B cell (primary cell): Measurements from ENCODE around the gene IER2. TPM values are rescaled to one million over a fixed set of nuclear protein-coding genes. Genes with fewer than 3 reads are reported as not detected.

Experiments
- ATAC-seq: fragments of 200-7000 bp; cut with Tn5 transposase; one replicate; pipeline ENCODE4 v1.10.0; 2021; ENCODE audit warnings: low read depth, mild to moderate bottlenecking, moderate number of reproducible peaks, moderate library complexity
- CTCF ChIA-PET: fragments of 350-600 bp; sonication (Branson Sonifier 250); formaldehyde crosslinking; loops from one replicate; lab custom pipeline; 2021; ENCODE audit warnings: antibody characterized with exemption, inconsistent platforms; lab: Charles Lee
- POLR2A ChIA-PET: fragments of 350-600 bp; sonication (Branson Sonifier 250); formaldehyde crosslinking; loops from one replicate; lab custom pipeline; 2021; ENCODE audit warnings: antibody characterized with exemption; lab: Charles Lee
- DNase-seq: peaks from one replicate; pipeline ENCODE4 v3.0.0; 2013
- H2AFZ ChIP-seq: 2 replicates; pipeline ENCODE4 v1.6.1; 2012; ENCODE audit warnings: mild to moderate bottlenecking, low read depth, low read length; ENCODE audit not compliant: insufficient read depth, poor library complexity, severe bottlenecking
- H3K27ac ChIP-seq, 2 donors: 1 replicate in 1 of 2; 2 replicates in 1 of 2; pipeline ENCODE4 v1.5.1; 2012 to 2013; ENCODE audit warnings: low read length in 2 of 2, mild to moderate bottlenecking in 2 of 2, moderate library complexity in 1 of 2
- H3K27me3 ChIP-seq, 4 experiments: fragments of 200-600 bp in 1 of 4; sonication (generic) in 1 of 4; replicated peaks in 1 of 4; 1 replicate in 2 of 4; 2 replicates in 2 of 4; pipeline versions ENCODE4 v1.6.1 to v1.7.0; 2013 to 2016; ENCODE audit warnings: low read length in 3 of 4, mild to moderate bottlenecking in 2 of 4, mixed read lengths in 1 of 4, moderate library complexity in 1 of 4; ENCODE audit not compliant: insufficient read depth in 4 of 4, control insufficient read depth in 3 of 4; ENCODE audit errors: control extremely low read depth in 1 of 4
- H3K36me3 ChIP-seq, 2 experiments: replicated peaks in 1 of 2; 1 replicate in 1 of 2; 2 replicates in 1 of 2; pipeline versions ENCODE4 v1.6.1 to v1.7.1; 2013; ENCODE audit warnings: low read length in 1 of 2; ENCODE audit not compliant: insufficient read depth in 2 of 2, control insufficient read depth in 1 of 2; ENCODE audit errors: control extremely low read depth in 1 of 2, extremely low read depth in 1 of 2
- H3K4me1 ChIP-seq, 2 donors: fragments of 200-600 bp in 1 of 2; sonication (generic) in 1 of 2; 1 replicate in 1 of 2; 2 replicates in 1 of 2; pipeline versions ENCODE4 v1.5.1 to v1.6.1; 2013 to 2017; ENCODE audit warnings: low read length in 2 of 2; ENCODE audit not compliant: control insufficient read depth in 2 of 2, insufficient read depth in 2 of 2
- H3K4me2 ChIP-seq: replicated peaks from 2 replicates; pipeline ENCODE3; 2012; ENCODE audit warnings: mild to moderate bottlenecking, low read depth, low read length; ENCODE audit not compliant: poor library complexity, severe bottlenecking
- H3K4me3 ChIP-seq, 5 experiments: fragments of 200-600 bp in 1 of 5; sonication (generic) in 1 of 5; 1 replicate in 3 of 5; 2 replicates in 2 of 5; pipeline versions ENCODE4 v1.5.1 to v1.7.0; 2011 to 2016; ENCODE audit warnings: low read length in 4 of 5, mild to moderate bottlenecking in 4 of 5, low read depth in 2 of 5, control low read depth in 1 of 5, moderate library complexity in 1 of 5; ENCODE audit not compliant: insufficient read depth in 1 of 5; ENCODE audit errors: control extremely low read depth in 1 of 5, extremely low read depth in 1 of 5
- H3K79me2 ChIP-seq: fragments of 200-600 bp; sonication (generic); one replicate; pipeline ENCODE4 v1.6.0; 2016; ENCODE audit warnings: low read length; ENCODE audit not compliant: control insufficient read depth, insufficient read depth
- H3K9ac ChIP-seq: fragments of 200-600 bp; sonication (generic); 2 replicates; pipeline ENCODE4 v1.6.1; 2017; ENCODE audit warnings: mild to moderate bottlenecking, low read length, moderate library complexity
- H3K9me3 ChIP-seq, 3 donors: one replicate each; pipeline versions ENCODE4 v1.6.1 to v1.7.1; 2013; ENCODE audit warnings: low read length in 2 of 3; ENCODE audit not compliant: control insufficient read depth in 2 of 3, insufficient read depth in 1 of 3; ENCODE audit errors: control extremely low read depth in 1 of 3
- H4K20me1 ChIP-seq: 2 replicates; pipeline ENCODE4 v1.6.0; 2012; ENCODE audit warnings: mild to moderate bottlenecking, low read length; ENCODE audit not compliant: insufficient read depth, control insufficient read depth, poor library complexity, severe bottlenecking
- H3K27ac Mint-ChIP-seq: one replicate; pipeline ENCODE4 v1.8.0; 2021; ENCODE audit warnings: mixed read lengths
- H3K27me3 Mint-ChIP-seq: one replicate; pipeline ENCODE4 v1.8.0; 2021; ENCODE audit warnings: mixed read lengths
- H3K4me1 Mint-ChIP-seq: one replicate; pipeline ENCODE4 v1.8.0; 2021; ENCODE audit warnings: mixed read lengths
- H3K4me3 Mint-ChIP-seq: one replicate; pipeline ENCODE4 v1.8.0; 2021; ENCODE audit warnings: mixed read lengths
- H3K9me3 Mint-ChIP-seq: one replicate; pipeline ENCODE4 v1.8.0; 2022; ENCODE audit warnings: mixed read lengths; ENCODE audit not compliant: insufficient read depth
- EZH2 ChIP-seq: IDR thresholded peaks from 2 replicates; pipeline ENCODE4 v1.6.1; 2012; ENCODE audit warnings: borderline replicate concordance, low read depth, mild to moderate bottlenecking, moderate library complexity, low read length; ENCODE audit not compliant: insufficient read depth, poor library complexity, severe bottlenecking
- WGBS: methylation state at CpG from one replicate; pipeline ENCODE4 v1.1.5; 2013; ENCODE audit warnings: missing lambda C conversion rate; ENCODE audit not compliant: insufficient coverage; 5-methylcytosine and 5-hydroxymethylcytosine counted together
- intact Hi-C: fragments of 100-400 bp; cut with micrococcal nuclease; formaldehyde crosslinking; loops from one replicate; pipeline ENCODE4 v1.10.0; 2022
- polyA plus RNA-seq: library from polyadenylated mRNA; depleted of rRNA; stranded (reverse); fragments of >200 nt; gene quantifications from 2 replicates; pipeline ENCODE4 v1.2.3, GENCODE V29; 2012
- total RNA-seq, 2 donors: library from RNA; stranded (reverse); fragments of 120-200 nt in 1 of 2; gene quantifications; 1 replicate in 1 of 2; 2 replicates in 1 of 2; pipeline versions ENCODE4 v1.2.3 to v1.2.4, GENCODE V29; 2013 to 2022
- TF ChIP-seq, protein P1 (sequence below): fragments of 200-600 bp; IDR thresholded peaks from one replicate; pipeline ENCODE4 v1.8.0; 2022; ENCODE audit warnings: antibody characterized with exemption, mild to moderate bottlenecking

Gene IER2
- total and polyA plus RNA-seq, 2 donors (not counting 1 experiment from before 2014, with no cell fraction given), result 189 to 2,152 TPM

DNA sequence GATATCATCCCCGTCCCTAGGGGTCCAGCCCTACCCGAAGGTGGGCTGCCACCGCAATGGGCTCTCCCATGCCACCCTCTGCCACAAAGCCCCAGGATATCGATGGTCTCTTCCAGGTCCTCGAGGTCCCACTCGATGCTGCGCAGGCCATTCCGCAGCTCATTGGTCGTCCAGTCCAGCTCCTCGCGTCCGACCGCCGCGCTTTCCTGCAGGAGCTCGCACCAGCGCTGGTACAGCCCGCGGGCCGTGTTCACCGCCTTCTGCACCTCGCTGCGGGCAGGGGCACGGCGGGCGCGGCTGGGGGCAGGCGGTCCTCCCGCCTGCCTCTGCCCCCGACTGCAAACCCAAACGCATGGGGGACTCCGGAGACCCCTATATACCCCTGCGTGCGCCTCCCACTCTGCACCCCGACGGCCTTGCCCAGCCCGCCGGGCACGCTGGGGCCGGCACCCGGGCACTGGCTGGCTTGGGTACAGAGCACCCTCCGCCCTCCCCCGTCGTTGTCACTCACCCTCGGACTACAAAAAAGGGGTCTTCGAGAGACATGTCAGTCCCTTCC lies 504 bp upstream of the IER2 start:
- no peak for DNase-seq
- Histone ChIP-seq H2AFZ (peak overlapping the region; percentile 97), H4K20me1 (peaks cover 19% of the 10 kb centered on the region), H3K27ac (peak overlapping the region; percentile 43 to 96), H3K4me1 (peaks cover 9 to 29% of the 10 kb centered on the region in 2 donors), H3K27me3 (no peaks in the 10 kb centered on the region), H3K79me2 (peaks cover 69% of the 10 kb centered on the region), H3K4me3 (peak overlapping the region; percentile 60 to 100 (median 98)), H3K4me2 (peak overlapping the region; percentile 95), H3K36me3 (peaks cover 0 to 15% of the 10 kb centered on the region in 2 experiments), H3K9me3 (no peaks in the 10 kb centered on the region), H3K9ac (peak overlapping the region; percentile 97)
- no peaks in the 10 kb centered on the region for H3K27me3 Mint-ChIP-seq
- peak; percentile 2 for ATAC-seq
- TF ChIP-seq, protein P1, sequence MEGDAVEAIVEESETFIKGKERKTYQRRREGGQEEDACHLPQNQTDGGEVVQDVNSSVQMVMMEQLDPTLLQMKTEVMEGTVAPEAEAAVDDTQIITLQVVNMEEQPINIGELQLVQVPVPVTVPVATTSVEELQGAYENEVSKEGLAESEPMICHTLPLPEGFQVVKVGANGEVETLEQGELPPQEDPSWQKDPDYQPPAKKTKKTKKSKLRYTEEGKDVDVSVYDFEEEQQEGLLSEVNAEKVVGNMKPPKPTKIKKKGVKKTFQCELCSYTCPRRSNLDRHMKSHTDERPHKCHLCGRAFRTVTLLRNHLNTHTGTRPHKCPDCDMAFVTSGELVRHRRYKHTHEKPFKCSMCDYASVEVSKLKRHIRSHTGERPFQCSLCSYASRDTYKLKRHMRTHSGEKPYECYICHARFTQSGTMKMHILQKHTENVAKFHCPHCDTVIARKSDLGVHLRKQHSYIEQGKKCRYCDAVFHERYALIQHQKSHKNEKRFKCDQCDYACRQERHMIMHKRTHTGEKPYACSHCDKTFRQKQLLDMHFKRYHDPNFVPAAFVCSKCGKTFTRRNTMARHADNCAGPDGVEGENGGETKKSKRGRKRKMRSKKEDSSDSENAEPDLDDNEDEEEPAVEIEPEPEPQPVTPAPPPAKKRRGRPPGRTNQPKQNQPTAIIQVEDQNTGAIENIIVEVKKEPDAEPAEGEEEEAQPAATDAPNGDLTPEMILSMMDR, result no peak
- TF ChIP-seq EZH2, result no peak
- peak overlapping the region; percentile 94 for H3K27ac Mint-ChIP-seq
- WGBS, result 2% methylated on average over 42 of the region's 46 CpGs
- ChIA-PET POLR2A (interaction anchor here (0.6 to 2.8 kb wide), 11 partner anchors 8 to 112 kb away, joined by 3 to 22 read pairs (median 7); partner anchors contain the start of gene NACC1), CTCF (interaction anchor here (0.7 to 2.5 kb wide), 13 partner anchors 19 to 713 kb away, joined by 3 to 32 read pairs (median 4); no protein-coding TSS in a partner anchor)
- H3K4me1 Mint-ChIP-seq, result peaks cover 31% of the 10 kb centered on the region
- H3K4me3 Mint-ChIP-seq, result peak overlapping the region; percentile 92
- H3K9me3 Mint-ChIP-seq, result no peaks in the 10 kb centered on the region
- intact Hi-C loops, result loop anchor here (1.0 to 5.0 kb wide), 6 partner anchors 17 to 987 kb away; partner anchors contain the start of genes ASF1B and NACC1
